NCI-H748 treated with DMSO at 0.1 percent for 48 hours (cell line): Measurements from ENCODE around the gene SLC6A7.

Source experiments
- DNase-seq: peaks from one replicate; lab custom pipeline; 2025; lab: John Stamatoyannopoulos, UW

Gene SLC6A7

GRCh38 chr5:150190987-150191386 lies 1.1 kb downstream of the SLC6A7 start:
- no peak for DNase-seq

- no peak for DNase-seq
Measured at GRCh38 chr5:150192462-150192861, 2.6 kb downstream of the SLC6A7 start.

- DNase-seq = no peak
Measured at GRCh38 chr5:150195736-150196485, 6.0 kb downstream of the SLC6A7 start.

- DNase-seq = no peak
Measured at GRCh38 chr5:150196514-150196913, 6.7 kb downstream of the SLC6A7 start.

- DNase-seq = no peak
Measured at GRCh38 chr5:150196986-150197385, 7.1 kb downstream of the SLC6A7 start.

- DNase-seq = no peak
Measured at GRCh38 chr5:150197476-150197875, 7.6 kb downstream of the SLC6A7 start.

GRCh38 chr5:150202501-150202900 lies 12.6 kb downstream of the SLC6A7 start:
- DNase-seq = no peak

GRCh38 chr5:150203832-150204589 lies 14.1 kb downstream of the SLC6A7 start:
- no peak for DNase-seq

- DNase-seq = no peak
Measured at GRCh38 chr5:150204590-150204960, 14.7 kb downstream of the SLC6A7 start.

GRCh38 chr5:150206098-150206778 lies 16.4 kb downstream of the SLC6A7 start:
- no peak for DNase-seq

- DNase-seq = no peak
Measured at GRCh38 chr5:150206779-150207115, 16.9 kb downstream of the SLC6A7 start.

- DNase-seq = no peak
Measured at GRCh38 chr5:150208187-150209098, 18.6 kb downstream of the SLC6A7 start.

- DNase-seq = no peak
Measured at GRCh38 chr5:150209099-150209635, 19.3 kb downstream of the SLC6A7 start.

GRCh38 chr5:150210644-150211043 lies 20.8 kb downstream of the SLC6A7 start:
- DNase-seq = no peak

- no peak for DNase-seq
Measured at GRCh38 chr5:150211156-150212030, 21.5 kb downstream of the SLC6A7 start.

GRCh38 chr5:150213530-150213929 lies 23.7 kb downstream of the SLC6A7 start:
- DNase-seq = no peak

- DNase-seq = no peak
Measured at GRCh38 chr5:150214289-150214688, 24.4 kb downstream of the SLC6A7 start.

- no peak for DNase-seq
Measured at GRCh38 chr5:150215979-150216944, 26.4 kb downstream of the SLC6A7 start.

- no peak for DNase-seq
Measured at GRCh38 chr5:150217038-150217437, 27.2 kb downstream of the SLC6A7 start.
